SIG-M5 (cell line): ENCODE results near the gene SKOR1.

ENCODE experiments used
- DNase-seq: peaks from one replicate; lab custom pipeline; 2025; lab: John Stamatoyannopoulos, UW

SKOR1 gene

DNA sequence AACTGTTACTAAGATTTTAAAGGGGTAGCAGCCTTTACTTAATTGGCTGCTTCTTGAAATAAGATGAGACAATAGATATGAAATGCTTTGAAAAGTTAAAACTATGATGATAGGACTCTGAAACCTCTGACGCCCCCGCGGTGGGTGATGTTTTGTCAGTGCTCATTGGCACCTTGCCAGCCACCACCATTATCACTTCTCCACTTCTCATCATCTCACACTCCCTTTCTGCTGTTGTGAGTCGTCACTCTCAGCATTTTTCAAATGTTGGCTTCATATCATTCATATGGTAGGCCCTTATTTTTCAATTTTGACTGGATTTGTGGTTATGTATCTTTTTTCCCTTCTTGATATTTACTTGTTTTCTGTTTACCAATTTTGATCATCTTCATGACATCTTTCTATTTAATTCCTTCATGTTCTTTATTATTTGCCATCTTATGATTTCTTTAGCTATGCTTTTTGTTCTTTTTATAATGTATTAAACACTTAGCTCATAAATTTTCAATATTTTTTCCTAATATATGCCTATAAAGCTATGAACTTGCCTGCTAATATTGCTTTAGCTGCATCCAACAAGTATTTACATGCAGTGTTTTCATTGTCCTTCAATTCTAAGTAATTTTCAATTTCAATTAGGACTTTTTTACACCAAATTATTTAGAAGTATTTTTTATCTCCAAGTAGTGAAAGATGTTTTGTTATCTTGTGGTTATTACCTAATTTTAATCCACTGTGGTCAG lies 30.3 kb upstream of the SKOR1 start:
- DNase-seq, result no peak

DNA sequence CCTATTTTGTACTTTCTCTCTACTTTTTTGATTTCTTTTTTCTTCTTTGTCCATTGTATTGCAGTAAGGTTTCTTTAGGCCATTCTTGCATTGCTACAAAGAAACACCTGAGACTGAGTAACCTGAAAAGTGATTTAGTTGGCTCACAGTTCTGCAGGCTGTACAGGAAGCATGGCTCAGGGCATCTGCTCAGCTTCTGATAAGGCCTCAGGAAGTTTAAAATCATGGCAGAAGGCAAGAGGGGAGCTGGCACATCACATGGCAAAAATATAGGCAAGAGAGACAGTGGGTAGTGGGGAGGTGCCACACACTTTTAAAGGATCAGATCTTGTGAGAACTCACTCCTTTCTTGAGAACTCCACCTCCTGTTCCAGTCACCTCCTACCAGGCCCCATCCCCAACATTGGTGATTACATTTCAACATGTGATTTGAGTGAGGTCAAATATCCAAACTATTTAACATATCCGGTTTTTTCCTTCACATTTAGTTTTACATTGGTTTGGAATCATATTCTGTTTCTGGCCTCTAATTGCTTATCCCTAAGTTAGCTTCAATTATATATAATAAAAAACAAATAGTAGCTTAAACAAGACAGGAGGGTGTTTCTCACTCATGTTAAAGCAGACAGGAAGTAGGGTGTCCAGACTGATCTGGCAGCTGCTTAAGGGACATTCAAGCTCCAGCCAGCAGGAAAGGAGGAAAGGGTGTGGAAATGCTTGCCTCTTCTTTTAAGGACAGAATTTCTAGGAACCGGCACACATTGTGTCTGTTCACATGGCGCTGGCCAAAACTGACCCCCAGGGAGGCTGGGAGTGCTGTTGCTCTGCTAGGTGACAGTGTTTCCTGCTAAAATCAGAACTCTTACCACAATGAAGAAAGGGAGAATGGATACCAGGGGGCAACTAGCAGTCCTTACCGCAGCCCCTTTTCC lies 28.8 kb upstream of the SKOR1 start:
- no peak for DNase-seq

DNA sequence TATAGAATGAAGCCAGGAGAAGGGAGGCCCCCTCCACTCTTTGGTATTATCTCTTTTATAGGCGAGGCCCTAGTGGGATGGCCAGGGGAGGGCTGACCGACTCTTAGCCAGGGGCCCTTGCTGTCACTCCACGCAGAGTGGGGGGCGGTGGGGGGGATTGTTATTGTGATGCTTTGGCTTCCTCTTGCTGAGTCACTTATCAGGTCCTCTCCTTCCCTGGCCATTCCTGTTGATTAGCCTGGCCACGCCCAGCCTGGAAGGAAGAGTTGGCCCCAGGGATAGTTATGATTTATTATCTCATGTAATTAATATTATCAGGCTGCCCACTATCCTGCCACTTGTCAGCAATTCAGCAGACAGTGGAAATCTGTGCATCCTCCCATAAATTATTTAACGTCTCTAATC lies 25.5 kb upstream of the SKOR1 start:
- DNase-seq, result no peak

DNA sequence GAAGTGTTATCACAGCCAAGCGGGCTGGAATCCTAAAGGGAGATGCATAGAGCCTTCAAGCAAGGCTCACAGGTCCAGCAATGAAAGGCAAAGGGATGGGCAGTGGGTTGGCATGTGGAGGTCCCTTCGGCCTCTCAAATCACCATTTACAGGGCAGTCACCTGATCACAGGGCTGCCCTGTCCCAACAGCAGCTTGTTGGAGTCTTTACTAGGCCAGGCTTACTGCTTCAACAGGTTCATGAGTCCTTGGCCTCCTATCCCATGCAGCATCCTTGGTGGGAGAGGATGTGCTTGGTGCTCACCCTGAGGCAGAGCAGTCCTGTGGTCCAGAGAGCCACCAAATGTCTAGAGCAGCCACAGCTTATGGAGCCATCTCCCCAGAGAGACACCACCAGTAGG lies 24.2 kb upstream of the SKOR1 start:
- no peak for DNase-seq

DNA sequence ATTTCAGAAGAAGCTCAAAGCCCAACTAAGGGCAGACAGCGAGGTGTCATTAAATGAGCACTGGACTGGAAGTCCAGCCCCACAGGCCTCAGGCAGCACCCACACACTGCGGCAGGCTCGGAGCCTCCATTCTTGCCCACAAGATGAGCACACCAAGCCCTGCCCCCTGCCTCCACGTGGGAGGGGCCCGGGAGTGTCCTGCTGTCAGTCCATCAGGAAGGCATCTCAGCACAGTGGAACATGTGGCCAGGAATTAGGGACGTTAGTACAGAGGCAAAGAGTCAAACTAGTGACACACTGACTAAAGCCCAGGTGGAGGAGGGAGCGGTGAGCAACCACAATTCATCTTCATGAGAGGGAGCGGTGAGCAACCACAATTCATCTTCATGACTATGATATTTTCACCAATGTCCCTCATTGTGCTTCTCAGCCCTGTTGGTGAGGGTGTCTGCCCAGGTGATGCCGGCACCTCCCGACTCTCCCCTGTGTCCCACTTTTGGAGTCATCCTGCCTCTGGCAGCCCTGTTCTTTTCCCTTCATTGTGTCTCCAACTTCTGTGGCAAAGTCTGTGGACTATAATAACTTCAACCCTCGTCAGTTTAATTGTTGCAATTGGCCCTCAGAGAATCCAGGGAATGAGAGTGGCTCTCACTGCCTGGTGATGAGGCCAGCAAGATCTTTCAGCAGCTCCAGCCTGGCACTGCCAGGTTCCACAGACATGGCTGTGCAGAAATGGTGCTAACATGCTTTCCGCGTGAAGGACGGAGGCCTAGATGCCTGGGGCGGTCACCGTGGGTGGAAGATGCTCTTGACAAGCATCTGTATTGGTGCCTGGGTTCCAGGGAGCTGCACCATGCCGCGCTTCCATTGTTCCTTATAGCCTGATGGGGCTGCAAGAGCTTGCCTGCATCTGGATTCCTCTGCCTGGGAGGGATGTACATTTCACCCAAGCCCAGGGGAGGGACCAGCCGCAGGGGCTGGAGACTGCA lies 23.1 kb upstream of the SKOR1 start:
- DNase-seq, result no peak

DNA sequence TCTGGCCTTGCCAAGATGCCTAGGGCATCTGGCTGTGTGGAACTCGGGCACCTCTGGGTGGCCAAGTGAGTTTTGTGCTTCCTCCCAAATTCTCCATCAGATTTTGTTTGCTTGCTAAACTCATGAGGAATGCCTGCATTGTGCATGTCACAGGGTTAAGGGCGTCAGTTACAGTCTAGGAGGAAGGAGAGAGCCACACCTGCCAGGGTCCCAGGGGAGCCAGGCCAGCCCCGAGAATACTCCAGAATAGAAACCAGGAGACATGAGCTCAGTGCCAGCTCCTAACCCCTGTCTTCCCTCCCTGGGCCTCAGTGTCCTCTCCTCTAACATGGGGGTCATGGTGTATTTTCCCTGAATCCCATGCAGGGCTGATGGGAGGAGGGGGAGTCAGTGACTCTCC lies 22.0 kb upstream of the SKOR1 start:
- no peak for DNase-seq

DNA sequence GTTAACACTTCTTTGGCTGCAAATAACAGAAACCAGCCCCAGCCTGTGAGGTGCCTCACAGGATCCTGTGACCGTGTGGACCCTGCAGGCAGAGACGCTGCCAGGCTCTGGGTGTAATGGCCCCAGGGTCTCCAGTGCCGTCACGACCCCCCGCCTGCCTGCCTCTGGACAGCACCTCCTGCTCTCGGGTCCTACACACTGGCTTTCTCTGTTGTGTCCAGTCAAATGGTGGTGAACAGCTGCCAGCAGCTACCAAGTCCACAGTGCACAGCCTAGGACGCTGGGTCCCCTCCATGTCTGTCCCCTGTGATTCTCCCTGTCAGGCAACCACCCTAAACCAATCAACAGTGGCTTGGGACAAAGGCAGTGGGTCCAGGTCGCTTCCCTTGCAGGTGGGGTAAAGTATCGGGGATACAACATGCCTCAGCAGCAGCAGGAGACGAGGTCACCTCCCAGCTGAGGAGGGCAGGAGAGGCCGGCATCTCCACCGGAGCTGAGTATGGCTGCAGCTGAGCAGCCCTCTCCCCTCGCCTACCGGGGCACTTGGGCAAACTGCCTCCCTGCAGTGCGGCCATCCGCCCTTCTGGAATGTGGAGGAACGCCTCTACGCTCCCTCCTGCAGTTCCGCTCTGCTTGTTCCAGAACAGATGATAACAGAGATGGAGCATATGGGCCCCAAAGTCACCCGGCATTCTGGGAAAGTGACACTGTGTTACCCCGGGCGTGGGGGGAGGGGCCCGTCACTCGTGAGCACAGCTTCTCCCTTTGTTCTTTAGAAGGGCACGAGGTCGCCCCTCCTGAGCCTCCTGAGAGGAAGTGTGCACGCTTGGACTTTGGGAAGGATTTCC lies 21.1 kb upstream of the SKOR1 start:
- no peak for DNase-seq

DNA sequence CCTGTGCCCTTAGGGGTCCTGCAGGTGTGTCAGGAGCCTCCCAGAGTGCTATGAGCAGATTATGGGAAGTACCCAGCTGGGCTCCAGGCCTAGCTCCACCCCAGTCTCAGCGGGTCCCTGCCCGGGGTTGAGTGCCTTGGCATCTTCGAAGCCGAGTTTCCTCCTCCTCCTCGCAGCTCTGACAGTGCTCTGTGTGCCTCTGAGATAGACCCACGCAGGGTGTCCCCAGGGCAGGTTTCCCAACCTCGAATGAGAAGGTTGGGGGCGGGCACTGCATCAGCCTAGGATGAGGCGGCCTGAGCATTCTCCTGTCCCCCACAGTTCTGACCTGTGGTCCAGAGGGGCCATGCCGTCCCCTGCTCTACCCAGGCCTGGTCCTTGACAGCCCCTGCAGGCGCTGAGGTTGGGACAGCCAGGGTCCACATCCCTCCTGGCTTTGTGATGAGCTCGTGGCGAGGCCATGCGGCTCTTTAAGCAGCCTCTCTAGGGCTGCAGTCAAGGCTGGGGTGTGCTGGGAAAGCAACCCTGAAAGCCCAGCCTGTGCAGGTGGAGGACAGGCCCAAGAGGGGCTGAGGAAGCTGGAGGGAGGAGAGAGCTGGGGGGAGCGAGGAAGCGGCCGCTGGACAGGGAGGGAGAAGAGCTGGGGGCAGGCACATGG lies 20.2 kb upstream of the SKOR1 start:
- DNase-seq, result no peak

DNA sequence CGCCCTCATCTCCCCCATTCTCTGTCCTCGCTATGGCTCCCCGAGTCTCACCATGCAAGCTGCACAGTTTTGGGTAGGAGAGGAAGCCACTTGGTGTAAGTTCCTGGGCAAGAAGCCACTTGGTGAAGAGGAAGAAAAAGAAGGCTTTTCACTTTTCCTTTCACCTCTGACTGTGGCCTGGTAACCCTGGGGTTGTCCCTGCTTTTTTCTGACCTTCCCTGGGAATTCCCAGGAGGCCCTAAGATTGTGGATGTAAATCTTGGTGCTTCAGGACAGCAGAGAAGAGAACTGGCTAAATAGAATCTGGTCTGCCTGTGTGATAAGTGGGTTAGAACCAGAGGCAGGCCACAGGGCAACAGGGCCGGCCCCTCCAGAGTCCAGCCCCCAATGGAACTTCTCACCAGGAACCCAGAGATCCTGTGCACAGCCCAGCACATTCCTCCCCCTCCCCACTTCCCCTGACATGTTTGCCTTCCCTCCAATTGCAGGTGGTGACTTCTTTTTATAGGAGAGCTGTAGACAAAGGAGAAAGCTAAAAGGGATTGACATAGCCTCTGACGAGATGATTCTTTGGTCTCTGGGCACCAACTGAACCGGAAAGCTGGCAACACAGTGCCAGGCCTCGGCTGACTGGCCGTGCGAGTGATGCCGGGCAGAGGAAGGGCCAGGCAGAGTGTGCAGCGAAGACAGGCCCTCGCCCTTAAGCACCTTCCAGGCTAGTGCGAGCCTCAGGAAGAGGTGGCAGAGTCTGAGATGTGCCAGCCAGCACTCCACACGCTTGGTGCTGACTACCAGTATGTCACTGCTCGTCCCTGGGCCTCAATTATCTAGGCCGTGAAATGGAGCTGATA lies 19.4 kb upstream of the SKOR1 start:
- DNase-seq, result no peak

DNA sequence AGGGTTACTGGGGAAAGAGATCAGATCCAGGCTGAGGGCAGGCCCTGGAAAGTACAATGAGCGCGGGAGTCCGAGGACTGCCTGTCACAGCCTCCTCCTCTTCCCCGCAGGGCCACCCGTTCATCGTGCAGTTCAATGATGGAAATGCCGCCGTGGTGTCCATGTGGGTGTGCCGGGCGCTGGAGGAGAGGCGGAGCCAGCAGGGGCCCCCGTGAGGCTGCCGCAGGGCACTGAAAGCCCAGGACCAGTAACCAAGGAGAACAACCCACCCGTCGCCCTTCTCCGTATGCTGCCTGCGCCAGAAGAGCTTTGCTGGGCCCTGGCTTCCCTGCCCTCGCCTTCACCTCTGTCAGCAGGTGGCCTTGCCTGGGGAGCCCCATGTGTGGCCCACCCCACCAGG lies 18.8 kb upstream of the SKOR1 start:
- no peak for DNase-seq

DNA sequence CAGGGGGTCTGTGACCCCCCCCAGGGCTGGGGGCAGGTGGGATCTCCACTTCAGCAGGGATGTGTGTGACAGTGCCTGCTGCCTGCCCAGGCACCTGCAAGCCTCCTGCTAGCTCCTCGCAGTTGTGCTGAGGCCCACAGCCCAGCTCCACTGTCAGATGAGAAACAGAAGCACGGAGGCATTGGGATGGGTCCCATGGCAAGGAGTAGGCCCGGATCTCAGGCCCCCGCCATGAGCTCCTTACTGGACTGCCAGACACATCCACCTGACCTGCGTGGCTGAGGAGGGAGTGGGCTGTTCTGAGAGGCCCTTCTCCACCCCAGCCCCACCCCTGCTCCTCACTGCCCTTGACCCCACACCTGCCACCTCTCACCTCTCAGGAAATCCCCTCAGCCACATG lies 18.2 kb upstream of the SKOR1 start:
- DNase-seq, result no peak

DNA sequence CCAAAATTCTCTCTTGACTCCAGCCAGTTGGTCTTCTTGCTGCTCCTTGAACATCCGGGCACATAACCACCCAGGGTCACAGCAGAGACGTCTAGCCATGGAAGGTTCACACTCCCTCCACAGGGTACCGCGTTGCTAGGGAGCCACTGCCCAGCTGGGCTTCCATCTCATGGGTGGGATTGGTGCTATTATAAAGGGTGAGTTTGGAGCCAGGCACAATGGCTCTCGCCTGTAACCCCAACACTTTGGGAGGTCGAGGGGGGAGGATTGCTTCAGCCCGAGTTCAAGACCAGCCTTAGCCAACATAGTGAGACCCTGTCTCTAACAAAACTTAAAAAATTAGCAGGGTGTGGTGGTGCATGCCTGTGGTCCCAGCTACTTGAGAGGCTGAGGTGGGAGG lies 17.5 kb upstream of the SKOR1 start:
- DNase-seq, result no peak

DNA sequence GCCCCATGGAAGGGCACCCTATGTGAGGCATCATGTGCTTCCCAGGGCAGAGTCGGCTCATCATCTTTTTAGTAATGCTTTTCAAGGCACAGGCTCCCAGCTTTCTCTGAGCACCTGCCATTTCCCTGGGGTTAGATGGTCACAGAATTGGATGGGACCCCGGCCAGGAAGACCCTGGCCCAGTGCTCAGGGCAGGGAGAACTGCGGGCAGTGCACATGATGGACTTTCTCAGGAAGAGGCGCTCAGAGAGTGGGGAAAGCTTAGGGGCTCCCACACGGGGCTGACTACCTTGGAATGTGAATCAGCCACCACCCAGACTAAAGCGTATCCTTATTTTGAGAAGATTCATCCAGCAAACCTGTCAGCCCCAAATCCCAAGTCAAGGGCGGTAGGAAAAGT lies 16.5 kb upstream of the SKOR1 start:
- DNase-seq, result no peak

DNA sequence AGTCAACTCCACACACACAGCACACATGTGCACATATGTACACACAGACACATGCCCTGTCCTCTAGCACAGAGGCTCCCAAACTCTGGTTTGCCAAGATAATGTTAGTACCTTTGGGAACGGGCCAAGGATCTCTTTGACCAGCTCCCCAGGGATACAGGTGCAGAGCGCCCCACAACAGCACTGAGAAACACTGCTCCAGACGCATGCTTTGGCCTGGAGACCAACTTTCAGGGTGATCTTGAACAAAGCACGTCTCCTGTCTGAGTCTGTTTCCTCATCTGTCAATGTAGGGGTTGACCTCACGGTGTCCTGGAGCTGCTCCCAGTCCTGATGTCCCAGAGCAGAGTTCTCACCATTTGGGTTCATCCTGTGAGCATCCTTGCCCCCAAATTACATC lies 15.9 kb upstream of the SKOR1 start:
- no peak for DNase-seq

DNA sequence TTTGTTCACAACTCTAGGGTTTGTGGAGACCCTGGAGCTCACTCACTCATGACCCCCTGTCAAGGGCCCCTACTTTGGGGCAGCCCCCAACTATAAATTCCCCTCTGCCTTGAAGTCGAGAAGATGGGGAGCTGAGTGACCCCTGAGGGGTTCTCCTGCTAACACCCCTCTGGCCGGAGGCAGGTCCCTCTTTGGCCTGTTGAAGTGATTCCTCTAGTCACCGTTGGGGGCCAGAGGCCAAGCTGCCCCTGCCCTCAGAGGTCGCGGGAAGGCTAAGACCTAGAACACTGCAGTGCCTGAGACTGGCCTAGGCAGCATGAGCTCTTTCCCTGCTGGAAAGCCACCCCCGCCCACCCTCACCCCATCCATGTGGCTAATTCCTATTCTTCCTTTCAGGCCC lies 15.4 kb upstream of the SKOR1 start:
- no peak for DNase-seq

DNA sequence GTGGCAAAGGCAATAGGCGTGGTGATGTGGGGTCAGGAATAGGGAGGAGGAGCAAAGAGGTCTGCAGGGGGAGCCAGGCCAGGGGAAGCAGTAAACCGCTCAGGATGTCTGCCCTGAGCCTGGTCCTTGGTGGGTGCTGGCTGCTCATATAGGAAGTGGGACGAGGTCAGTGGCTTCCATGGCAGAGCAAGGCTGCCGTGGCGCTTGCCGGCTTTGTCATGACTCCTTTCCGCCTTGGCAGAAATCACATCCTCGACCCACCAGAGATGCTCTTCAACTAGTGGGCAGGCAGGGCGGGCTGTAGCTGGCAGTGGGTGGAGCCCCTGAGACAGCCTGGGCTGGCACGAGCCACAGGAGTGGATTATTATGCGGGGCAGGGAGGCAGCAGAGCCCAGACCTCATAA lies 13.1 kb upstream of the SKOR1 start:
- DNase-seq, result no peak

DNA sequence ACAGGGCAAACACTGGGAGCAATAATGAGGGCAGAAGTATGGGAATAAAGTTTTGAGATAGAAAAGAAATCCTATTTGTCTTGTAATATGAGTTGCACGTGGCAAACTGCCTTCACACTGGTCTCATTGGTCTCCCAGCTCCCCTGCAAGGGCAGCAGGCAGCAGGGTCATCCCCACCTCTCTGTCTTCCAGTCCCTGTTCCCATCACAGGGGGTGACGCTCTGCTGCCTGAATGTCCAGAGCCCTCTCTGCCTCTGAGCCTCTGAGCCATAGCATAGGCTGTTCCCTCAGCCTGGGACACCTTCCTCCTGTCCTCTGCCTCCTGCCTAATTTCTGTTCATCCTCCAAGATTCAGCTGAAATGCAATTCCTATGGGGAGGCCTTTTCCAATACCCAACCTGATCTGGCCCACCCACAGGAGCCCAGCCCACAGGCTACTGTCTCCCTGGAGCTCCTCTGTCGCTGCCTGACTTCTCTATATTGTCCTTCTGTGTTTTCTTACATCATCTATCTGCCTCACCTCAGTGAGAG lies 12.1 kb upstream of the SKOR1 start:
- DNase-seq, result no peak

DNA sequence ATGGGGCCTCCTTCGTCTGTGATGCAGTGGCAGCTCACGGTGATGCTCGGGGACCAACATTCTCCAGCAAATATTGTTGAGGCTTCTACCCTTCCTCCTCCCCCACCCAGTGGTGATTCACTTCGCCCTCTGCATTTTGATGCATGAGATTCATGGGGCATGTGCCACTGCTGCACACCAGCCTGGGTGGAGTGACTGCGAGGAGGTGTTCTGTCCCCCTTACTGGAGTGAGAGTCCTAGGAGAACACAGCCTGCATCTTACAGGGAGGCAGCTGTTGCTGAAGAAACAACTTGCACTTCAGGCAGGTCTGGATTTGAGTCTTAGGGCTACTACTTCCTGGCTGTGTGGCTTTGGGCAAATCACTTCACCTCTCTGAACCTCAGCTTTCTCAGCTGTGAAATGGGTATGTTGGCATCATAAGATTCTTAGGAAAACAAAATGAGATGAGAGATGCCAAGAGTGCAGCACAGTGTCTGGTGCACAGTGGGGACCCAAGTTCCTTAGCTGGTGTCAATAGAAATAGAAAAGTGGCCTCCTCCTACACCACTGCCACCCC lies 10.2 kb upstream of the SKOR1 start:
- DNase-seq, result no peak

DNA sequence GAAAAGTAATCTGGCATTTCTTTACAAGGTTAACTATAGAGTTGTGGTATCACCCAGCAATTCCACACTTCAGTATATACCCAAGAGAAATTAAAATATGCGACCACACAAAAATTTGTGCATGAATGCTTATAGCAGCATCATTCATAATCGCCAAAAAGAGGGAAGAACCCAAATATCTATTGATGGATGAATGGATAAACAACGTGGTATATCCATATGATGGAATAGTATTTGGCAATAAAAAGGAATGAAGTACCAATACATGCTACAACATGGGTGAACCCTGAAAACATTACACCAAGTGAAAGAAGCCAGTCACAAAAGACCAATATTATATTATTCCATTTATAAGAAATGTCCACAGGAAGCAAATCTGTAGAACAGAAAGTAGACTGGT lies 8.6 kb upstream of the SKOR1 start:
- no peak for DNase-seq
